WTC11 (cell line): ENCODE measurements around the gene SBF2. TPM values are rescaled to one million over a fixed set of nuclear protein-coding genes. Genes with fewer than 3 reads are reported as not detected.

Source experiments
- ATAC-seq: fragments of 200-7000 bp; cut with Tn5 transposase; 2 replicates; pipeline ENCODE4 v1.10.0; 2021; ENCODE audit warnings: mild to moderate bottlenecking, moderate library complexity
- CTCF ChIA-PET: fragments of 300-600 bp; sonication (Branson Sonifier 250); formaldehyde crosslinking; loops from one replicate; lab custom pipeline; 2021; ENCODE audit warnings: antibody characterized with exemption; lab: Charles Lee
- POLR2A ChIA-PET: fragments of 350-600 bp; sonication (Branson Sonifier 250); formaldehyde crosslinking; loops from one replicate; lab custom pipeline; 2021; ENCODE audit warnings: antibody characterized with exemption; lab: Charles Lee
- DNase-seq: peaks from one replicate; pipeline ENCODE4 v3.0.0; 2021; ENCODE audit warnings: low spot score
- H3K27ac Mint-ChIP-seq: 2 replicates; pipeline ENCODE4 v1.8.0; 2021; ENCODE audit warnings: mixed read lengths
- H3K27me3 Mint-ChIP-seq: 2 replicates; pipeline ENCODE4 v1.8.0; 2021; ENCODE audit warnings: low read depth, mild to moderate bottlenecking, moderate library complexity, mixed read lengths
- H3K36me3 Mint-ChIP-seq: 2 replicates; pipeline ENCODE4 v1.8.0; 2021; ENCODE audit warnings: mixed read lengths
- H3K4me1 Mint-ChIP-seq: 2 replicates; pipeline ENCODE4 v1.8.0; 2022; ENCODE audit warnings: mixed read lengths
- H3K4me3 Mint-ChIP-seq: 2 replicates; pipeline ENCODE4 v1.8.0; 2021; ENCODE audit warnings: mild to moderate bottlenecking, moderate library complexity, mixed read lengths
- H3K9me3 Mint-ChIP-seq: 2 replicates; pipeline ENCODE4 v1.8.0; 2021; ENCODE audit warnings: mixed read lengths
- AR ChIP-seq: fragments of 250-450 bp; sonication (Bioruptor Pico); IDR thresholded peaks from 2 replicates; pipeline ENCODE4 v1.9.0; 2021; ENCODE audit warnings: mild to moderate bottlenecking
- ATF6 ChIP-seq: sonication (generic); formaldehyde crosslinking; IDR thresholded peaks from 2 replicates; pipeline ENCODE4 v1.8.1; 2023; ENCODE audit warnings: mild to moderate bottlenecking, missing genetic modification reagents
- ERG ChIP-seq: fragments of 250-450 bp; sonication (Bioruptor Pico); IDR thresholded peaks from 2 replicates; pipeline ENCODE4 v1.8.0; 2021; ENCODE audit warnings: mild to moderate bottlenecking
- ETV6 ChIP-seq: sonication (generic); formaldehyde crosslinking; IDR thresholded peaks from 2 replicates; pipeline ENCODE4 v1.8.1; 2022; ENCODE audit warnings: mild to moderate bottlenecking, missing genetic modification reagents
- FOXK1 ChIP-seq: sonication (generic); formaldehyde crosslinking; IDR thresholded peaks from 2 replicates; pipeline ENCODE4 v1.8.0; 2022; ENCODE audit warnings: mild to moderate bottlenecking, moderate library complexity, missing genetic modification reagents
- FOXP1 ChIP-seq: sonication (generic); formaldehyde crosslinking; IDR thresholded peaks from 2 replicates; pipeline ENCODE4 v1.8.0; 2022; ENCODE audit warnings: missing genetic modification reagents, mild to moderate bottlenecking, moderate library complexity, borderline replicate concordance
- FOXP4 ChIP-seq: sonication (generic); formaldehyde crosslinking; IDR thresholded peaks from 2 replicates; pipeline ENCODE4 v1.8.0; 2022; ENCODE audit warnings: mild to moderate bottlenecking, missing genetic modification reagents
- IRF2 ChIP-seq: sonication (generic); formaldehyde crosslinking; IDR thresholded peaks from 2 replicates; pipeline ENCODE4 v1.8.0; 2022; ENCODE audit warnings: low read depth, missing genetic modification reagents, borderline replicate concordance
- JAZF1 ChIP-seq: fragments of 250-450 bp; sonication (Bioruptor Pico); IDR thresholded peaks from 2 replicates; pipeline ENCODE4 v1.9.0; 2021; ENCODE audit warnings: moderate library complexity, mild to moderate bottlenecking, inconsistent platforms
- JUN ChIP-seq: sonication (generic); formaldehyde crosslinking; IDR thresholded peaks from 2 replicates; pipeline ENCODE4 v1.8.0; 2023; ENCODE audit warnings: mild to moderate bottlenecking, missing genetic modification reagents
- MXD4 ChIP-seq: fragments of 250-450 bp; sonication (Bioruptor Pico); IDR thresholded peaks from 2 replicates; pipeline ENCODE4 v1.8.0; 2021; ENCODE audit warnings: mild to moderate bottlenecking, moderate library complexity, borderline replicate concordance
- PRDM15 ChIP-seq: sonication (generic); formaldehyde crosslinking; IDR thresholded peaks from 2 replicates; pipeline ENCODE4 v1.8.0; 2022; ENCODE audit warnings: missing genetic modification reagents
- ZNF121 ChIP-seq: sonication (generic); formaldehyde crosslinking; IDR thresholded peaks from 2 replicates; pipeline ENCODE4 v1.8.0; 2023; ENCODE audit warnings: missing genetic modification reagents
- ZNF219 ChIP-seq: sonication (generic); formaldehyde crosslinking; IDR thresholded peaks from 2 replicates; pipeline ENCODE4 v1.8.0; 2023; ENCODE audit warnings: missing genetic modification reagents, mild to moderate bottlenecking, borderline replicate concordance
- ZNF425 ChIP-seq: fragments of 250-450 bp; sonication (Bioruptor Pico); conservative IDR thresholded peaks from 2 replicates; pipeline ENCODE4 v1.9.0; 2021; ENCODE audit warnings: mild to moderate bottlenecking
- ZNF671 ChIP-seq: fragments of 250-450 bp; sonication (Bioruptor Pico); IDR thresholded peaks from 2 replicates; pipeline ENCODE4 v1.8.0; 2021; ENCODE audit warnings: mild to moderate bottlenecking
- total RNA-seq: library from RNA; stranded (reverse); gene quantifications from 3 replicates; pipeline ENCODE4 v1.2.3, GENCODE V29; 2021

Gene SBF2
- total RNA-seq, 1 experiment from 2014 or later: 47.6 TPM

- TF ChIP-seq AR (CRISPR knock-in tag) (no peak), PRDM15 (CRISPR knock-in tag) (no peak), ZNF425 (CRISPR knock-in tag) (no peak)
Observed at GRCh38 chr11:9754010-9754471, 540.0 kb downstream of the SBF2 start (continued).

GRCh38 chr11:9753021-9753420 is 541.0 kb downstream of the SBF2 start:
- TF ChIP-seq ZNF219 (CRISPR knock-in tag) (no peak), FOXP1 (CRISPR knock-in tag) (no peak), ZNF121 (CRISPR knock-in tag) (no peak), FOXP4 (CRISPR knock-in tag) (no peak), ATF6 (CRISPR knock-in tag) (no peak), ZNF671 (CRISPR knock-in tag) (no peak), ERG (no peak), MXD4 (CRISPR knock-in tag) (no peak), JUN (CRISPR knock-in tag) (no peak), IRF2 (CRISPR knock-in tag) (no peak), JAZF1 (CRISPR knock-in tag) (no peak), ETV6 (CRISPR knock-in tag) (no peak), FOXK1 (CRISPR knock-in tag) (no peak)
- POLR2A ChIA-PET: no interaction called here
- DNase-seq (no peak), ATAC-seq (no peak)
- peaks cover 28% of the 10 kb centered on the region for H3K36me3 Mint-ChIP-seq
- H3K27me3 Mint-ChIP-seq: no peaks in the 10 kb centered on the region
- H3K4me3 Mint-ChIP-seq: no peak overlapping the region
- CTCF ChIA-PET: interaction anchor here (1.0 kb wide), 1 partner anchor 140 kb away, joined by 3 read pairs; no protein-coding TSS in a partner anchor
- H3K4me1 Mint-ChIP-seq: peaks cover 35% of the 10 kb centered on the region
- peak overlapping the region; percentile 62; the same call in 1 of the 2 replicates for H3K27ac Mint-ChIP-seq
- H3K9me3 Mint-ChIP-seq: no peaks in the 10 kb centered on the region
